ENCODE measurements around the gene TSPAN4. TPM values are rescaled to one million over a fixed set of nuclear protein-coding genes. Genes with fewer than 3 reads are reported as not detected.
A peak's percentile ranks its signal among the peaks of the same experiment; 100 is the strongest.

TSPAN4 gene
- total and polyA plus RNA-seq, 8 donors: 46.9 to 132 (median 73.8) TPM

GRCh38 chr11:810040-810567 lies 32.5 kb upstream of the TSPAN4 start:
- Histone ChIP-seq H3K27ac (peak overlapping the region; percentile 94 to 97), H3K4me3 (peak overlapping the region; percentile 97 to 100), H3K9me3 (no peaks in the 10 kb centered on the region), H3K36me3 (peaks cover 3 to 40% of the 10 kb centered on the region in 2 donors), H3K4me1 (peaks cover 19 to 57% of the 10 kb centered on the region in 2 donors), H3K27me3 (no peaks in the 10 kb centered on the region)
- ATAC-seq (no peak), DNase-seq (no peak)
- peak in 1 of 2 donors; percentile 9 for TF ChIP-seq CTCF (IDR thresholded peaks at IDR 0.05)
- intact Hi-C loops (cut with DNase I): no loop called here

GRCh38 chr11:811446-812245 lies 31.0 kb upstream of the TSPAN4 start:
- TF ChIP-seq CTCF (IDR thresholded peaks at IDR 0.05): no peak
- DNase-seq (no peak), ATAC-seq (no peak)
- Histone ChIP-seq H3K27ac (no peak overlapping the region), H3K4me3 (peak overlapping the region in 1 of 2 donors; percentile 97), H3K9me3 (no peaks in the 10 kb centered on the region), H3K36me3 (peaks cover 3 to 47% of the 10 kb centered on the region in 2 donors), H3K4me1 (peaks cover 16 to 43% of the 10 kb centered on the region in 2 donors), H3K27me3 (no peaks in the 10 kb centered on the region)
- intact Hi-C loops (cut with DNase I): no loop called here

- Histone ChIP-seq H3K36me3 (peaks cover 3 to 47% of the 10 kb centered on the region in 2 donors), H3K27me3 (no peaks in the 10 kb centered on the region), H3K27ac (no peak overlapping the region), H3K4me1 (peaks cover 16 to 42% of the 10 kb centered on the region in 2 donors), H3K9me3 (no peaks in the 10 kb centered on the region), H3K4me3 (no peak overlapping the region)
- ATAC-seq: no peak
- TF ChIP-seq CTCF (IDR thresholded peaks at IDR 0.05): no peak
- intact Hi-C loops (cut with DNase I): no loop called here
- DNase-seq: no peak
Measured at GRCh38 chr11:812390-812789, 30.3 kb upstream of the TSPAN4 start.

- Histone ChIP-seq H3K9me3 (no peaks in the 10 kb centered on the region), H3K27me3 (no peaks in the 10 kb centered on the region), H3K4me3 (no peak overlapping the region), H3K36me3 (peaks cover 3 to 47% of the 10 kb centered on the region in 2 donors), H3K27ac (no peak overlapping the region), H3K4me1 (peaks cover 16 to 36% of the 10 kb centered on the region in 2 donors)
- ATAC-seq (no peak), DNase-seq (no peak)
- TF ChIP-seq CTCF (IDR thresholded peaks at IDR 0.05): no peak
- intact Hi-C loops (cut with DNase I): no loop called here
Measured at GRCh38 chr11:813072-813455, 29.6 kb upstream of the TSPAN4 start.

- H3K4me1 ChIP-seq: peaks cover 12 to 36% of the 10 kb centered on the region in 2 donors
- no peaks in the 10 kb centered on the region for H3K9me3 ChIP-seq
- DNase-seq (no peak), ATAC-seq (no peak)
- H3K27ac ChIP-seq: no peak overlapping the region
- H3K4me3 ChIP-seq: no peak overlapping the region
- intact Hi-C loops (cut with DNase I): no loop called here
- TF ChIP-seq CTCF (IDR thresholded peaks at IDR 0.05): no peak
- H3K27me3 ChIP-seq: no peaks in the 10 kb centered on the region
- H3K36me3 ChIP-seq: peaks cover 3 to 47% of the 10 kb centered on the region in 2 donors
Measured at GRCh38 chr11:813456-814096, 29.1 kb upstream of the TSPAN4 start.
